Calu3 (cell line): ENCODE data around the gene EMP2. TPM values are rescaled to one million over a fixed set of nuclear protein-coding genes. Genes with fewer than 3 reads are reported as not detected.

Experiments
- BruUV-seq: library from RNA; stranded (reverse); fragments of 400-500 nt; replicated peaks from 2 replicates; lab custom pipeline; 2021; lab: Mats Ljungman, UMichigan
- CTCF ChIA-PET: fragments of 300-600 bp; sonication (Branson Sonifier 250); formaldehyde crosslinking; loops from one replicate; lab custom pipeline; 2022; ENCODE audit warnings: antibody characterized with exemption; lab: Charles Lee
- DNase-seq: peaks from one replicate; pipeline ENCODE4 v3.0.0; 2022
- H3K27ac Mint-ChIP-seq: one replicate; pipeline ENCODE4 v1.8.0; 2022; ENCODE audit warnings: mixed read lengths; ENCODE audit not compliant: unreplicated experiment
- H3K27me3 Mint-ChIP-seq: one replicate; pipeline ENCODE4 v1.8.0; 2022; ENCODE audit warnings: mixed read lengths; ENCODE audit not compliant: unreplicated experiment
- H3K36me3 Mint-ChIP-seq: one replicate; pipeline ENCODE4 v1.8.0; 2022; ENCODE audit warnings: mild to moderate bottlenecking, moderate library complexity, mixed read lengths; ENCODE audit not compliant: insufficient read depth, unreplicated experiment
- H3K4me1 Mint-ChIP-seq: one replicate; pipeline ENCODE4 v1.8.0; 2022; ENCODE audit warnings: mild to moderate bottlenecking, low read depth, mixed read lengths; ENCODE audit not compliant: unreplicated experiment
- H3K4me3 Mint-ChIP-seq: one replicate; pipeline ENCODE4 v1.8.0; 2022; ENCODE audit warnings: mild to moderate bottlenecking, low read depth, moderate library complexity, mixed read lengths; ENCODE audit not compliant: unreplicated experiment
- H3K9me3 Mint-ChIP-seq: one replicate; pipeline ENCODE4 v1.8.0; 2022; ENCODE audit warnings: low read depth, mixed read lengths; ENCODE audit not compliant: unreplicated experiment
- intact Hi-C: fragments of 100-400 bp; cut with micrococcal nuclease; formaldehyde crosslinking; loops from one replicate; pipeline ENCODE4 v1.10.0; 2022; ENCODE audit not compliant: unreplicated experiment
- total RNA-seq: library from RNA; stranded (reverse); gene quantifications from 2 replicates; pipeline ENCODE4 v1.2.3, GENCODE V29; 2022
- TF ChIP-seq, protein P1 (sequence below): fragments of 200-600 bp; IDR thresholded peaks from one replicate; pipeline ENCODE4 v1.8.0; 2022; ENCODE audit warnings: antibody characterized with exemption; ENCODE audit not compliant: unreplicated experiment

EMP2 gene
- total RNA-seq, 1 experiment from 2014 or later = 73.9 TPM

DNA sequence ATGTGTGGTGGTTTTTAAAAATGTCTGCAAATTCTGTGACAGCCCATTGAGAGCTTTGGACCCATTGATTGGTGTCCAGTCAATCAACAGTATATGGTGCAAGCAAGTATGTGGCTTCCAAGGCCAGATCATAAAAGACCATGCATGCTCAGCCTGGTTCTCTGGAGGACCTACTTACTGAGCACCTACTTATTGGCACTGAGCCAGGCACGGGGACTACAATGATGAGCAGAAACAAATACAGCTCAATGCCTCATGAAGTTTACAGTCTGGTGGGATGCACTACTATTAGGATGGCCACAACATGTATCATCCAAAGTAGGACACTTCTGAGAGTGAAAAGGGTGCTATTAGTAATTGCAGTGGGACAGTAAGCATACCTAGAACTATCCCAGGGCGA is 7.2 kb upstream of the EMP2 start:
- CTCF ChIA-PET = no interaction called here
- DNase-seq = no peak
- H3K4me3 Mint-ChIP-seq = no peak overlapping the region
- no TSS peak for BruUV-seq
- intact Hi-C loops = no loop called here
- no peak overlapping the region for H3K27ac Mint-ChIP-seq
- H3K36me3 Mint-ChIP-seq = no peaks in the 10 kb centered on the region
- H3K27me3 Mint-ChIP-seq = peaks cover 14% of the 10 kb centered on the region
- TF ChIP-seq, protein P1, sequence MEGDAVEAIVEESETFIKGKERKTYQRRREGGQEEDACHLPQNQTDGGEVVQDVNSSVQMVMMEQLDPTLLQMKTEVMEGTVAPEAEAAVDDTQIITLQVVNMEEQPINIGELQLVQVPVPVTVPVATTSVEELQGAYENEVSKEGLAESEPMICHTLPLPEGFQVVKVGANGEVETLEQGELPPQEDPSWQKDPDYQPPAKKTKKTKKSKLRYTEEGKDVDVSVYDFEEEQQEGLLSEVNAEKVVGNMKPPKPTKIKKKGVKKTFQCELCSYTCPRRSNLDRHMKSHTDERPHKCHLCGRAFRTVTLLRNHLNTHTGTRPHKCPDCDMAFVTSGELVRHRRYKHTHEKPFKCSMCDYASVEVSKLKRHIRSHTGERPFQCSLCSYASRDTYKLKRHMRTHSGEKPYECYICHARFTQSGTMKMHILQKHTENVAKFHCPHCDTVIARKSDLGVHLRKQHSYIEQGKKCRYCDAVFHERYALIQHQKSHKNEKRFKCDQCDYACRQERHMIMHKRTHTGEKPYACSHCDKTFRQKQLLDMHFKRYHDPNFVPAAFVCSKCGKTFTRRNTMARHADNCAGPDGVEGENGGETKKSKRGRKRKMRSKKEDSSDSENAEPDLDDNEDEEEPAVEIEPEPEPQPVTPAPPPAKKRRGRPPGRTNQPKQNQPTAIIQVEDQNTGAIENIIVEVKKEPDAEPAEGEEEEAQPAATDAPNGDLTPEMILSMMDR = no peak
- peaks cover 20% of the 10 kb centered on the region for H3K4me1 Mint-ChIP-seq
- no peaks in the 10 kb centered on the region for H3K9me3 Mint-ChIP-seq

DNA sequence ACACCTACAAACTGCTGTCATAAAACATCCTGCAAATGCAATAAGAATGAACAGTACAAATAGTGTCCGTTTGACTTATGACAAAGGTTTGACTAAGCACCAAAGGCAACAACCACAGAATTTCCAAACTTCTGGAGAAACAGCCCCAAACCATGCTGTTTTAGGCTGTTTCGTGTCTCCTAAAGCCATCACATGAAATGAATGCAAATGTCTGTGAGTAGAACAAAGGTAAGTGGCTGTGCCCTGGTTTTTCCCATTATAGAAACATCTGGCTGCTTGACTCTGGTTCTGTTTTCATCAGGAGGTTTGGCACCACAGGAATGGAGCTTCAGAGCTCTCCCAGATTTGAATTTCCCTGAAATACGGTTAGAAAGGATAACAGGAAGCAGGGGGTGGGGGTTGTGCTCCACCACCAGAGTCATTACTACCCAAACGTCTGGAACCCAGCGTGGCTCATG is 4.6 kb upstream of the EMP2 start:
- Mint-ChIP-seq H3K9me3 (no peaks in the 10 kb centered on the region), H3K27ac (no peak overlapping the region), H3K4me3 (no peak overlapping the region), H3K36me3 (peaks cover 17% of the 10 kb centered on the region), H3K4me1 (peaks cover 23% of the 10 kb centered on the region), H3K27me3 (peaks cover 14% of the 10 kb centered on the region)
- no peak for DNase-seq
- TF ChIP-seq, protein P1 = no peak
- intact Hi-C loops = no loop called here
- BruUV-seq = no TSS peak
- CTCF ChIA-PET = no interaction called here

DNA sequence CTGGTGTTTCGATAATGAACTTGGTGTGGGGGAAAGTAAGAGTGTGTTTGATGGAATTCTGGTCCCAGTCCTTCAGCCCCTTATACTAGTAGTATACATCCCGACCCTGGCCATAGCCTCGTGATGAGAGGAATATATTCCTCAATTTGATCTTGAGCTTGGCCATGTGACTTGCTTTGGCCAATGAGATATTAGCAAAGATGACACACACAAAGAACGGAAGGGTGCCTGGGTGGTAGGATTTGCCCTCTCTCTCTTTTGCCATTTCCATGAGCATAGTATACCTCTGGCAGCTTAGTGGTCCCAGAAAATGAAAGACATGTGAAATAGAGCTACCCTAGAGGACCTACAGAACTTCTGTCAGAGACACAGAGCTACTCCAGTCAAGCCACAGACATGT is 2.9 kb upstream of the EMP2 start:
- H3K36me3 Mint-ChIP-seq = peaks cover 34% of the 10 kb centered on the region
- CTCF ChIA-PET = no interaction called here
- no peak for DNase-seq
- peaks cover 23% of the 10 kb centered on the region for H3K4me1 Mint-ChIP-seq
- no peak overlapping the region for H3K4me3 Mint-ChIP-seq
- no peak overlapping the region for H3K27ac Mint-ChIP-seq
- H3K27me3 Mint-ChIP-seq = peaks cover 14% of the 10 kb centered on the region
- H3K9me3 Mint-ChIP-seq = no peaks in the 10 kb centered on the region
- TF ChIP-seq, protein P1 = no peak
- intact Hi-C loops = no loop called here
- BruUV-seq = no TSS peak

DNA sequence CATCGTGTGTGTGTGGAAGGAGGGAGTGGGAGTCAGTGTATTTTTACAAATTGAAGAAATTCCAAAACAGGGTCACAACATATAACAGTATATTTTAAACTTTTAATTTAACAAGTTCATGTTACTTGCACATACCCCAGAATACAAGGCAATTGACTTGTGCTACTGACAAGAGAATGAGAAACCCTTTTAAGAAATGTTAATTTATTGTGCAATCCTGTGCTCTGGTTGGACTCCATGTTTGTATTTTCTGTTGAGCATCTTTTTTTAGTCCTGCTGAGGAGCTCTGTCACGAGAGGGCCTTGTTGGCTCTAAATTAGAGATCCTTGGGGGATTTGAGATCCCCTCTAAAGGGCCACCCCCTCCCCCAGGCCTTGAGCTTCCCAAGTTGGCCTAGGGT is 1.1 kb upstream of the EMP2 start:
- peaks cover 41% of the 10 kb centered on the region for H3K4me1 Mint-ChIP-seq
- CTCF ChIA-PET = interaction anchor here (0.5 to 1.3 kb wide), 2 partner anchors 15 to 114 kb away, joined by 3 read pairs; no protein-coding TSS in a partner anchor
- BruUV-seq = no TSS peak
- H3K9me3 Mint-ChIP-seq = no peaks in the 10 kb centered on the region
- no peak for DNase-seq
- H3K36me3 Mint-ChIP-seq = peaks cover 43% of the 10 kb centered on the region
- no peak overlapping the region for H3K27ac Mint-ChIP-seq
- intact Hi-C loops = no loop called here
- peak overlapping the region; percentile 83 for H3K4me3 Mint-ChIP-seq
- peaks cover 14% of the 10 kb centered on the region for H3K27me3 Mint-ChIP-seq
- TF ChIP-seq, protein P1 = no peak
